GM23248 (cell line): ENCODE results near the gene TAOK3.

Experiments used
- EZH2 ChIP-seq: fragments of 200-600 bp; sonication (generic); IDR thresholded peaks from 2 replicates; pipeline ENCODE4 v1.6.1; 2018; ENCODE audit warnings: antibody characterized with exemption, mild to moderate bottlenecking; ENCODE audit not compliant: insufficient read depth, poor library complexity, severe bottlenecking
- EZH2phosphoT487 ChIP-seq: fragments of 200-600 bp; sonication (generic); IDR thresholded peaks from 2 replicates; pipeline ENCODE4 v1.6.1; 2018; ENCODE audit warnings: antibody characterized with exemption, moderate library complexity, mild to moderate bottlenecking, low read depth; ENCODE audit not compliant: insufficient read depth

GRCh38 chr12:118148287-118148686 is 224.4 kb downstream of the TAOK3 start:
- TF ChIP-seq EZH2 (no peak), EZH2phosphoT487 (no peak)
